ENCODE results near the gene CABP5. TPM values are rescaled to one million over a fixed set of nuclear protein-coding genes. Genes with fewer than 3 reads are reported as not detected.
"Not testable (repeated sequence)": the region's sequence is repeated elsewhere in the genome, so short reads cannot be mapped to it uniquely, and the experiment has no call there.

The CABP5 gene
- total RNA-seq, 1 donor from 2014 or later, result not detected

- Mint-ChIP-seq H3K27ac (ENCODE audit: unreplicated experiment) (no peak overlapping the region), H3K27me3 (ENCODE audit: unreplicated experiment) (peaks cover 3% of the 10 kb centered on the region), H3K9me3 (ENCODE audit: unreplicated experiment) (peaks cover 1% of the 10 kb centered on the region), H3K4me1 (ENCODE audit: low read depth, unreplicated experiment) (no peaks in the 10 kb centered on the region), H3K4me3 (ENCODE audit: unreplicated experiment) (no peak overlapping the region), H3K36me3 (ENCODE audit: unreplicated experiment) (no peaks in the 10 kb centered on the region)
- DNase-seq, result no peak
- no peak for TF ChIP-seq CTCF (IDR thresholded peaks at IDR 0.05; ENCODE audit: partially characterized antibody, unreplicated experiment)
Observed at GRCh38 chr19:48085076-48085475, 41.2 kb upstream of the CABP5 start.

- Mint-ChIP-seq H3K4me3 (ENCODE audit: unreplicated experiment) (no peak overlapping the region), H3K4me1 (ENCODE audit: low read depth, unreplicated experiment) (no peaks in the 10 kb centered on the region), H3K27ac (ENCODE audit: unreplicated experiment) (no peak overlapping the region), H3K9me3 (ENCODE audit: unreplicated experiment) (peaks cover 3% of the 10 kb centered on the region), H3K36me3 (ENCODE audit: unreplicated experiment) (no peaks in the 10 kb centered on the region), H3K27me3 (ENCODE audit: unreplicated experiment) (no peaks in the 10 kb centered on the region)
- TF ChIP-seq CTCF (IDR thresholded peaks at IDR 0.05; ENCODE audit: partially characterized antibody, unreplicated experiment), result no peak
- DNase-seq, result no peak
Observed at GRCh38 chr19:48081106-48081505, 37.2 kb upstream of the CABP5 start.

GRCh38 chr19:48070177-48070769 is 26.4 kb upstream of the CABP5 start:
- not testable (repeated sequence) for H3K9me3 Mint-ChIP-seq (ENCODE audit: unreplicated experiment); DNase-seq; H3K4me3 Mint-ChIP-seq (ENCODE audit: unreplicated experiment); H3K4me1 Mint-ChIP-seq (ENCODE audit: low read depth, unreplicated experiment); H3K27ac Mint-ChIP-seq (ENCODE audit: unreplicated experiment); H3K27me3 Mint-ChIP-seq (ENCODE audit: unreplicated experiment); H3K36me3 Mint-ChIP-seq (ENCODE audit: unreplicated experiment)

- Mint-ChIP-seq H3K36me3 (ENCODE audit: unreplicated experiment) (no peaks in the 10 kb centered on the region), H3K4me3 (ENCODE audit: unreplicated experiment) (no peak overlapping the region), H3K9me3 (ENCODE audit: unreplicated experiment) (peaks cover 2% of the 10 kb centered on the region), H3K27ac (ENCODE audit: unreplicated experiment) (no peak overlapping the region), H3K27me3 (ENCODE audit: unreplicated experiment) (peaks cover 6% of the 10 kb centered on the region), H3K4me1 (ENCODE audit: low read depth, unreplicated experiment) (no peaks in the 10 kb centered on the region)
- TF ChIP-seq CTCF (IDR thresholded peaks at IDR 0.05; ENCODE audit: partially characterized antibody, unreplicated experiment), result no peak
- no peak for DNase-seq
Observed at GRCh38 chr19:48069435-48069834, 25.6 kb upstream of the CABP5 start.

GRCh38 chr19:48064509-48064908 is 20.6 kb upstream of the CABP5 start:
- H3K27ac Mint-ChIP-seq (ENCODE audit: unreplicated experiment), result no peak overlapping the region
- no peaks in the 10 kb centered on the region for H3K4me1 Mint-ChIP-seq (ENCODE audit: low read depth, unreplicated experiment)
- no peak overlapping the region for H3K4me3 Mint-ChIP-seq (ENCODE audit: unreplicated experiment)
- no peak for TF ChIP-seq CTCF (IDR thresholded peaks at IDR 0.05; ENCODE audit: partially characterized antibody, unreplicated experiment)
- peaks cover 3% of the 10 kb centered on the region for H3K27me3 Mint-ChIP-seq (ENCODE audit: unreplicated experiment)
- no peaks in the 10 kb centered on the region for H3K9me3 Mint-ChIP-seq (ENCODE audit: unreplicated experiment)
- no peak for DNase-seq
- H3K36me3 Mint-ChIP-seq (ENCODE audit: unreplicated experiment), result no peaks in the 10 kb centered on the region
